HG02943 (cell line): Measurements from ENCODE around the gene FXYD4.

Experiments
- ATAC-seq: cut with Tn5 transposase; IDR thresholded peaks from one replicate; pipeline ENCODE4 v1.9.1; 2021; ENCODE audit warnings: mild to moderate bottlenecking, low read depth, moderate library complexity; ENCODE audit not compliant: unreplicated experiment

FXYD4 gene

DNA sequence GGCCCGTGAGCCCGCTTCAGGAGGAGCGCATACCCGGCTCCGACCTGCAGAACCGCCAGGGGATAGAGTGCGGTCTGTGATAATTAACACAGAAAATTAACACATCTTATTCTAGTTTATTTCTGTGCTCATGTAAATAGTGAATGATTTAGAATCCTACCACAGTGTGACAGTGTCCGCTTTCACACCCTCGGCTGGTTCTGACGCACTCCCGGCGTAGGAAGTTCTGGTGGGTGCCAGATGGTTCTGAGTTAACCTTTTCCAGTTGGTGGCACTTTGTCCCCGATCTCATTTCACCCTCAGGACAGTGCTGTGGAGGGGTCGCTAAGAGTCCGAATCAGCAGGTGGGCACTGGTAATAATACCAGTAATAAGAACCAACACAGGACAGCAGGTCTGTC, 28.3 kb upstream of the FXYD4 start:
- no peak for ATAC-seq

DNA sequence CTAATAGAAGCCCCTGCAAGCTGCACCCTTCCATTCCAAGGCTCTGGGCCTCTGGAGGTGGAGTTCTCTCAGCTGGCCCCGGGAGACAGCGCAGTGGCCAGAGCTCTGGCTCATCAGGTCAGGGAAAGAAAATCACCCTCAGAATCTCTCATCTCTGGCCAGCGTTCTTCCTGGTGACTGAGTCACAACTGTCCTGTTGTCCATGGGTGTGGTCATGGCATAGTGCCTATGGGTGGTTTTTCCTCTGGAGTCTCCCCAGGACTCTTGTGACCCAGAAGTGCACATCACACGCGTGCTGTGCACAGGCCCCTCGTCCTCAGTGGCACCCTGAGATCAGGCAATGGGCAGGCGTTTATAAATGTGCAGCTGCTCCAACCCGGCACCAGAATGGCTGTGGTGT, 27.4 kb upstream of the FXYD4 start:
- ATAC-seq: no peak

DNA sequence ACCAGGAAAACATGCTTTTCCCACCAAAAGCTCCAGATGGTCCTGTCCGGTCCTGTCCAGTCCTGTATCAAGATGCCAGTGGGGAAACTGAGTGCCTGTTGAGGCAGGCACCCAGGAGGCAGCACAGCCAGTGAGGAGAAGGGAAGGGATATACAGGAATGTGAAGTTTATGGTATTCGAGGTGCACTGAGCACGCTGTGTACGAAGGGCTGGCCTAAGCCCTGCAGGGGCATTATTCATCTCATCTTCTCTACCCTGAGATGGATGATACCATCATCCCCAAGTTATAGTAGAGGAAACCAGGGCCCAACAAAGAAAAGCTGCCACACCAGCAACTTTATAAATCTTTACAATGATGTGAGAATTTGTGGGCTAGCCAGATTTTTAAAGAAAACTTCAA, 23.4 kb upstream of the FXYD4 start:
- no peak for ATAC-seq

DNA sequence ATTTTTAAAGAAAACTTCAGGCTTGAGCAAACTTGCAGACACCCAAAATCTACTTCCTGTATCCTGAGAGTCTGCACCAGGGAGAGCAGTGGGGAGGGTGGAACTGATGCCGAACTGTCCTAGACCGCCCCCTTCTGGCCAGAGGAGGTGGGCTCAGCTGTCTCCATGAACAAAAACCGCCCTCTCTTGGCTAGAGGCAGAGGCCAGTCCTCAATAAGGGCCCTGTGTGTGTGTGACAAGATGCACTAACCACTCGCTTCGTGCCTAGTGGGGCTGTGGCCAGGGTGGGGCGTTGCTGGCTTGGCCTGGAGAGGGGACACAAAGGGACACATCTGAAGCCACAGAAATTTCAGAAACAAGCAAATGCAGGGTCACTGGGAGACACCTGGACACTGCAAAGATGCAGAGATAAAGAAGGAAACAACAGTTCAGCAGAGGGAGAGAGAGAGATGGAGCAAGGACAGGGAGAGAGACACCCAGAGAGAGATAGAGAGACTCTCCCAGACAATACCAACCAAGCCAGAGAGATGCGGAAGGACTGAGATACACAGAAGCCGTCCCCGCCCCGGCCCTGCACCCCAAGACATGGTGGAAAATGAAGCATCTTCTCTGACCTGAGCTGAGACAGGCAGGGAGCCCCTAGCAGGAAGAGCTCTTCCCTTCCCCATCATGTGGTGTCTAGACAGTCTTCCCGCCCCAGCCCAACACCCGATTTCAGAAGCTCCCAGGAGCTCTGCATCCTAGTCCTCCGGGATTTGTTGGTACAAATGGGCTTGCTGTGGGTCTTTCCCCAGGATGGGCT, 22.7 kb upstream of the FXYD4 start:
- peak; percentile 98 for ATAC-seq

DNA sequence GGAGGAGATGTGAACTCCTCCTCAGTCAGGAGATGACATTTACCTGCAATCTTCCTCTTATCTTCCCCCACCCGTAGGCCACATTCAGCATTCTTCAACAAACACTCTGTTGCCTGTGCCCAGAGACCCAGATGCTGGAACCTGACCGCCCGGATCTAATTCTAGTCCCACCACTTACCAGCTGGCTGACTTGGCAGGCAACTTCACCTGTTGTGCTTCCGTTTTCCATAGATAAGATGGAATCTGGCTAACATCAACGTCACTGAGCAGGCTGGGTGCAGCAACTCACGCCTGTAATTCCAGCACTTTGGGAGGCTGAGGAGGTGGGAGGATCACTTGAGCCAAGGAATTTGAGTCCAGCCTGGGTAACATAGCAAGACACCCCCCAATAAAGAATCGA, 21.3 kb upstream of the FXYD4 start:
- ATAC-seq: no peak

DNA sequence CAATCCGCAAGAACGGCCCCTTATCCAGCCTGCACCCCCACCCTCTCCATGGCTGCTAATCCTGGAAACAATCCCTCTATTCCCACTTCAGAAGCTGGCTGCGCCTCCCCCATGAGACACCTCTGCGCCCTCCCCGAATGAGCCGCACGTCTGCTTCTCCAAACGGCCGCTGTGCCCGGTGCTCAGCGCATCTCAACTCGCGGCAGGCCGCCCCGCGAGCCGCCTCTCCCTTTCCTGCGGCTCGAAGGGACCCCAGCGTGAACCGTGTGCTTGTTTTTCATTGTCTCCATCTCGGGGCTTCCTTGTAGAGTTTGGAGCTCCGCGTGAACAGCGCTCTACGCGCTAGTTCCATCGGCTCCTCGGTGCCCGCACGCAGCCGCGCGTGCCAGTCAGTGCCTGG, 20.8 kb upstream of the FXYD4 start:
- ATAC-seq: no peak

DNA sequence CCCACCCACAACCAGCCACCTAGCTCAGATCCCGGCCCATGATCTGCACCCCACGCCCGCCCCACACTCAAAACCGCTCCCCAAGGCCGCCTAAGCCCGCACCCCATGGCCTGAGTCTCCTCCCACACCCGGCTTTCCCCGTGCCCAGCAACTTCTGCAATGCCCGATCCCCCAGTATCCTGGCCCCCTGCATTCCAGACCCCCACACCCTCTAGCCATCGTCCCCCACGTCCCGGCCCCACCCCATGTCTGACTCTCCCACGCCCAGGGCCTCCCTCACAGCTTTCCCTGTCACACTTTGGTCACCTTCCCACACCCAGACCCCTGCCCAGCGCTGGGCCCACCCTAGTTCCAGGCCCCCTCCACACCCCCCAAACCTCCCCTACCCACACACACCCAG, 20.1 kb upstream of the FXYD4 start:
- ATAC-seq: no peak

DNA sequence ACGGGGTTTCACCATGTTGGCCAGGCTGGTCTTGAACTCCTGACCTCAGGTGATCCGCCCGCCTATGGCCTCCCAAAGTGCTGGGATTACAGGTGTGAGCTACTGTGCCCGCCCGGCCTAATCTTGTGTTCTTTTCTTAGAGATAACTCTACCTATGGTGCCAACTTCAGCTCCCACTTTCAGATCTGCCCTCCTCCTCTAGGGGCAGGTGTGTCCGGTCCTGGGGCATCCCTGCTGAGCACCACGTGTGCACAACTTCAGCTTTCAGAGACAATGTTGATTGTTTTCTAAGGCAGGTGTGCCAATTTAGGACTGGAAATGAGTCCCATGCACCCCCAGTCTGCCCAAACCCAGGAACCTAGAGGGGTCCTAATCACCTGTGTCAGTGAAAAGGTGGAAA, 18.5 kb upstream of the FXYD4 start:
- no peak for ATAC-seq

DNA sequence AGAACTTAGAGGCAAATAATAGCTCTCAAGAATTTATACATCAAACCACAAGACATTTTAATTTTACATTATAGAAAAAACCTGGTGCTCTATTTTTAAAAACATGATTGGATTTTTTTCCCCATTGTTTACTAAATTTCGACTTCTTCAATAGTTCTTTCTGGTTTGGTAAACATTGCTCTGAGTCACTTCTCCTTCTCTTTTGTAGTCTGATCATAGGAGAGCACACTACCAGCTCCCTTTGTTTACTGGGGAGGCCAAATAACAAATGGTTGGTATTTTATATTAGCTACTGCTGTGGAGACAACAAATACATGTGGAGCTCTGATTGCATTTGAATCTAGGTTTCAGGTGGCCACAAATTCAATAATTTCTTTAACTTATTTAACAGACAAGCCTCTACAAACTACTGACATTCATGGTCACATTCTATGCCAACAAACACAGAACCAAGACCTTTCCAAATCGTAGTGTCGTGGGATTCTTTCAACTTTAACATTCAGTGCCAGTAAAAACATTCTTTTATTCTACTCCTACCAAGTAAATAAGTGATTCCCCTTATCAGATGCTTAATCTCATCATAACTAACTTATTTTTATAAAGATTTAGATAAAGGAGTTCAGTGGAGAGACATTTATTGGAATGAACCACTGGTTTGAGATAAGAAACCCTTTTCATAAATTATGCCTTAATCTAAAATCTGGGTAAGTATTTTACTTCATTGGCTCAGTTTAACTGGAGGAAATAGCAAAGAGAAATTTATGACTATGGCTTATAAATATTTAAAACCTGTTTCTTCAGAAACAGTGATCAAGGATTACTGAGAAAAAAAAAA, 17.7 kb upstream of the FXYD4 start:
- no peak for ATAC-seq

DNA sequence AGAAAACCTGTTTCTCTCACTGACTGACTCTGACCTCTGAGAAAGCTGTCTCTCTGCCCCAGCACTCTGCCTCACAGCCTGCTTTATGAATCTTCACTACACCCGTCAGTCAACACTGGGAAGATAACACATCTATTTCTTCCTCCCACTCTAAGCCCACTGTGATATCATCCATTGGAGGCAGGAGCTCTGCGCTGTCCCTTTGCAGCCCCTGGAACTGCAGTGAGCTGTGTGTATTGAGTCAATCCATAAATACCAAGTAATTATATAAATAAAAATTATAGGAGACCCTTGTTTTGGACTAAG, 17.2 kb upstream of the FXYD4 start:
- no peak for ATAC-seq

DNA sequence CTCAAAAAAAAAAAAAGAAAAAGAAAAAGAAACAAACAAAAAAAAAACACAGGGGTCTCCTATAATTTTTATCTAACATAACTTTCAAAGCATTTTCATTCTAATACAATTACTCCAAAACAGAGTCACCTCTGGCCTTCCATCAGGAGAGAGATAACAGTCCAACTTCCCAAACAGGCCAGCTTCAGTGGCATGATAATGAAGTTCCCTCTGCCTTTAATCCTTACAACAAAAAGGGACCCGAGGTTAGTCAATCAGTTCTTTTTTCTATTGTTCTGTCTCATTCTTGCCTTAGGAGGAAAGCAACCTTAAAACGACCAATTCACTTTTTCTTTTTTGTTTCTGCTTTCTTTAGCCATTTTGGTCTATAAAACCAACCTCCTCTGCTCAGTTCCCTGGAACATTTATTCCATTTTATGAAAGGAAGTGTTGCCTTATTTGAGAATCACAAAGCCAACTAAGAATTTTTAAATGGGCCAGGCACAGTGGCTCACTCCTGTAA, 16.5 kb upstream of the FXYD4 start:
- no peak for ATAC-seq

DNA sequence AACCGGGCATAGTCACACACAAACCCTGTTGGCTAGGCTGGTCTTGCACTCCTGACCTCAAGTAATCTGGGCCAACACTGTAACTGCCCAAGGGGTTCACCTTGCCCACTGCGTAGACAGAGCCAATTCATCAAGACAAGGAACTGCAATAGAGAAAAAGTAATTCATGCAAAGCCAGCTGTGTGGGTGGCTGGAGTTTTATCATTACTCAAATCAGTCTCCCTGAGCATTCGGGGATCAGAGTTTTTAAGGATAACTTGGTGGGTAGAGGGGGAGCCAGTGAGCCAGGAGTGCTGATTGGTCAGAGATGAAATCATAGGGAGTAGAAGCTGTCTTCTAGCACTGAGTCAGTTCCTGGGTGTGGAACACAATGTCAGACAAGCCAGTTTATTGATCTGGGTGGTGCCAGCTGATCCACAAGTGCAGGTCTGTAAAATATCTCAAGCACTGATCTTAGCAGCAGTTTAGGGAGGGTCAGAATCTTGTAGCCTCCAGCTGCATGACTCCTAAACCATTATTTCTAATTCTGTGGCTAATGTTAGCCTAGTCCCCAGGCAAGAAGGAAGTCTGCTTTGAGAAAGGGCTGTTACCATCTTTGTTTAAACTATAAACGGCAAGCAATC, 15.6 kb upstream of the FXYD4 start:
- no peak for ATAC-seq

DNA sequence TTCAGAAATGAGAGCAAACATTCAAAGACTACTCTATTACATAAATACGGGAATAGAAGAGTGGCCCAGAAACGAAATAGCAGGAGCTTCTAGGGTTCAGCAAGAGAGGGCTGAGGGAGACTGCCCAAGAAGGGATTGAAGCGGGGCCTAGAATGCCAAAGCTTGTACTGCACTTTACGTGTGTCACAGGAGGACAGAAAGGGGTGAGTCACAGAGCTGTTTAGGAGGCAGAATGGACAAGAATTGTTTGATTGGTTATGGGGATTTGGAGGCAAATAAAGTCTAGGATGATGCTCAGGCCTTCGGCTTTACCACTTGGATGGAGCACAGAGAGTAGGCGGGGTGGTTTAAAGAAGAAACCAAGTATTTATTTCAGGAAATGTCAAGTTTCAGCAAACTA, 11.3 kb upstream of the FXYD4 start:
- ATAC-seq: no peak

DNA sequence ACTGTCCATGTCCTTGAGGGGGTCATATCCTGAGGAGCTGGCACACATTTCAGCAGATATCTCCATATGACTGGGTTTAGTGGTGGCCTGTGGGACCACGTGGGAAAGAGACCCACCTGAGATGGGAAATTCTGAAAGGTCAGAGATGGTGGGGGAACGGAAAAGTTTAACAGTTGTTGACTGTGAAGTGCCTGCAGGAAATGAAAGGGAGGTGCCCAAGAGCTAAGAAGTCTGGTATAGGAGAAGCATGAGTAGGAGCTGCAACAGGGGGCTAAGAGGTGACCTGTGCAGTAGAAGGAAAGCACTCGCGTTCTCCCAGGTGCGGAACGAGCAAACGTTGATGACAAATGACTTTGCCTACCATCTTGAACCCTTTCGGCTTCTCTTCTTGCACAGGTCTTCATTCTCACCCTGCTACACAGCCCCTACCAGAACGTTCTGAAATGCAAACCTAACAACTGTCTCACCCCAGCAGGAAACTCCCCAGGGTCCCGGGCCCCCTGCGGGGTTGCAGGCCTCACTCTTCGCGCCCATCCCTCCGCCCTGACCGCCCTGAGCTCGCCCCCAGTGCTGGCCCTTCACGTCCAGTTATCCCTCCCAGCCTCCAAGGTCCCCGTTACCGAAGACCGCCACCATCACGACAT, 9.8 kb upstream of the FXYD4 start:
- no peak for ATAC-seq

DNA sequence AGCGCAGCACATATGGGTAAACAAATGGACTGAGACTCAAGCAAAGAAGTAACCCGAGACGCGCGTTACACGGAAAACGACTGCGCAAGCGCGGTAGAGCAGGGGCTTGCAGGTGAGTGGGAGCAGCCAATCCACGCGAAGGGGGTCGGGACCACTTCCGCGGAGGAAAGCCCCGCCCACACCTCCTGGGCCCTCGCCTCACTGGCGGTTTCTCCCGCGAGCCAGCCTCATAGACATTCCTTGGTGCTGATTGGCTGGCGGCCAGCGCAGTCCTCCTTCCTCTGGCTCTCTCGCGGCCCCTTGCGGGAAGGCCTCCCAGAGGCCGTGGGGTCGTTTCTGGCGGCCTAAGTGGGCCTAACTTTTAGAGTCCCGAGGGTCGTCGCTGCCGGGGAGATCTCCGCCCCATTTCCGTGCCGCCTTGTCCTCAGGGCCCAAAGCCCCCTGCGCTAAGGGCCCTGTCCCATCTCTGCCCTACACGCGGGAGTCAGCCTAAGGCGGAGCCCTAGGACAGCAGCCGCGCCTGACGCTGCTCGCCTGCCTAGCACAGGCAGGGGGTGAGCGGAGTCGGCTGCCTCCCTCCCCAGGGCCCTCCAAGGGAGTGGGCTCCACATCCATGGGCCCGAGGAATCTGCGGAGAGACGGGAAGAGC, 9.1 kb upstream of the FXYD4 start:
- peak; percentile 96 for ATAC-seq

DNA sequence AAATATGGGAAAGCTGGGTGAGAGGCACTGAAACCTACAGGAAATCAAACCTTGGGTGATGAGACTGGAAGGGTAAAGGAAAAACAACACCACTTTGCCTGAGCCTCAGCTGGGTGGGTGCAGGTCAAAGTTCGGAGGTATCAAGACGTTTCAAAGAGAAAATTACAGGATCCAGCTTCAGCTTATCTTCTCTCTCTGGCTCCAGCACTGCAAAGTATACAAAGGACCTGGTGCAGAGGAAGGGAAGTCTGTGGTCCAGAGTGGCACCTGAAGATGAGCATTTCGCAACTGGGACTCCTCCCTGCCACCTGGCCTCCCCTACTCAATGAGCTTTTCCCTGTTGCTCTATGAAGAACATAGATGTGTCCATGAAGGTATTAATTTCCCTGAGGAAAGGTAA, 6.4 kb upstream of the FXYD4 start:
- ATAC-seq: no peak

DNA sequence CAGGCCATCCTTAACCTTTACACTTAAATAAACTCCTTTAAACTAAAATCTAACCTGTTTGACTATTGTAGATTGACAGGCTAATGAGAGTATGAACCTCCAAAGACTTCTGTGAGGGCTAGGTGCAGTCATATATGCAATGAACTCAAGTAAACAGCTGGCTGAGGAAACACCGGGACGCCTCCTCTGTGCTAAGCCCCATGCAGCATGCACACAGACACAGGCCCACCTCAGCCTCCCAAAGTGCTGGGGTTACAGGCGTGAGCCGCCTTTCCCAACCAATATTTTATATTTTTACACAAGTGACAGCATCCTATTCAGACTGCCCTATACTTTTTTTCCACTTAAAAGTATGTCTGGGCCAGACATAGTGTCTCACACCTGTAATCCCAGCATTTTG, 1.5 kb upstream of the FXYD4 start:
- ATAC-seq: no peak

DNA sequence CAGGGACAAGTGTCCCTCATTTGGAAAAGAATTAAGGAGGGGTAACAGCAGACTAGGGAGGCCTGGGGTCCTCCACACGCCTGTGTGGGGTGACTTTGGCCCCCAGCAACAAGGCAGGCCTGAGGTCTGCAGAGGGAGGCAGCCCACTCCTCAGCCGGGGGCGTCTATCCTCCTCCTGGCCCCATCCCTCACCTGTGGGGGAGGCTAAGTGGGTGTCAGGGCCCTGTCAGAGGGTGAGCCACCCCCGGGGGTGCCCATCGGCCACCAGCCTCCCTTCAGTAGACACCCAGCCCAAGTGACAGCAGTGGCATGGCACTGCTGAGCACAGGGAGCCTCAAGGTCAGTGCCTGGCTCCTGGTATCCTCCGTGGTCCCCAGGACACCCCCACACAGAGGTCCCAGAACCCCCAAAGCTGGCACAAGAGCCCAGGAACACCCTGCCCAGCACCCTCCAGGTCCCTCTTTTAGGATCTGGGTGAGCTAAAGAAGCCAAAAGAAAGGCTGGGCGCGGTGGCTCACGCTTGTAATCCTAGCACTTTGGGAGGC, 693 bp upstream of the FXYD4 start:
- no peak for ATAC-seq

DNA sequence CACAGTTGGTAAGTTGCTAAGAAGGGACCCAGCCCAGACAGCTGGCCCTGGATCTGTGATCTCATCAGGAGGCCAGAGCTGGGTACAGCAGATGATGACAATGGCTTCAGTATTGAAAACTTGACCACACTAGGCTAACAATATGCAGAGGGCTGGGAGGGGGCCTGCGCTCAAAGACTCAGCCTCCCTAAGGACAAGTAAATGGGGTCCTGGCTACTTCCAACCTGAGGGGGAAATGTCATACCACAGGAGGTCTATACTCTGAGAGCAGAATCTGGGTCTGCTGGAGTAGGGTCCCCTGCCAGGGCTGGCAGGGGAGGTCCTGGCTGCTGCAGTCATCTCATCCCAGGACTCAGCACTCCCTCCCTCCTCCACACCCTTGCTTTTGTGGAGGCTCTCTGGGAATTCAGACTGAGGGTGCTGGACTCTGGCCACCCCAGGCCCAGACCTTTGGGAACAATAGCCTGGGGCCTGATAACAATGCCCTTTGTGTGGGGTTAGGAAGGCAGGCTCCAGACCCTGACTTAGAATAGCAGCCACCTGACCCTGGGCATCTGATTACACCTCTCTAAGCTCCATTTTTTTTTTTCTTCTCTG, 1.4 kb downstream of the FXYD4 start:
- no peak for ATAC-seq

DNA sequence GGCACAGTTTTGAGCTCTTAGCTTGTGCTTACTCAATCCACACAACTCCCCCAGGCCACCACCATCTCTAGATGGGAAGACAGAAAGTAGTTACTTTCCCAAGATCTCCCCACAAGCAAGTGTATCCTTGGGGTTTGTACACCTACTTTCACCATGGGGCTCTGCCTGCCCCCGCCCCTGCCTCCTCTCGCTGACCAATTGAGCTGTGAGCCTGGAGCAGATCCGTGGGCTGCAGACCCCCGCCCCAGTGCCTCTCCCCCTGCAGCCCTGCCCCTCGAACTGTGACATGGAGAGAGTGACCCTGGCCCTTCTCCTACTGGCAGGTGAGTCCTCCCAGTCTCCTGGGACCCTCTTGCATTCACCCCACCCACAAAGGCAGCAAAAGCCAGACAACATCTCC, 2.0 kb downstream of the FXYD4 start:
- ATAC-seq: no peak
